ENCODE data around the gene KRTAP12-2.
"Not testable (repeated sequence)": the region's sequence is repeated elsewhere in the genome, so short reads cannot be mapped to it uniquely, and the experiment has no call there.

The KRTAP12-2 gene

GRCh38 chr21:44702111-44702972 is 35.6 kb upstream of the KRTAP12-2 start:
- no peak for DNase-seq

- no peak for DNase-seq
These were observed 34.8 kb upstream of the KRTAP12-2 start for GRCh38 chr21:44701541-44701940.

GRCh38 chr21:44701023-44701400 is 34.3 kb upstream of the KRTAP12-2 start:
- no peak for DNase-seq

- no peak for DNase-seq
These were observed 33.6 kb upstream of the KRTAP12-2 start for GRCh38 chr21:44700101-44701022.

- DNase-seq, result no peak
These were observed 32.8 kb upstream of the KRTAP12-2 start for GRCh38 chr21:44699502-44700001.

- DNase-seq, result no peak
These were observed 31.3 kb upstream of the KRTAP12-2 start for GRCh38 chr21:44697811-44698734.

GRCh38 chr21:44697172-44697810 is 30.6 kb upstream of the KRTAP12-2 start, which contains the start of gene KRTAP10-12:
Gene KRTAP10-12, plus strand, starts transcription at chr21:44697172. Its CDS starts 30 bp downstream, at chr21:44697202.
- not testable (repeated sequence) for DNase-seq

GRCh38 chr21:44696572-44696971 is 29.8 kb upstream of the KRTAP12-2 start:
- no peak for DNase-seq

GRCh38 chr21:44695641-44696040 is 28.9 kb upstream of the KRTAP12-2 start:
- no peak for DNase-seq

GRCh38 chr21:44695184-44695583 is 28.5 kb upstream of the KRTAP12-2 start:
- no peak for DNase-seq

- DNase-seq, result no peak
These were observed 28.0 kb upstream of the KRTAP12-2 start for GRCh38 chr21:44694776-44695175.

- no peak for DNase-seq
These were observed 26.2 kb upstream of the KRTAP12-2 start for GRCh38 chr21:44692798-44693512.

GRCh38 chr21:44691686-44692085 is 25.0 kb upstream of the KRTAP12-2 start:
- DNase-seq, result no peak

- DNase-seq, result not testable (repeated sequence)
These were observed 23.0 kb upstream of the KRTAP12-2 start for GRCh38 chr21:44689740-44690139.

GRCh38 chr21:44687671-44688070 is 20.9 kb upstream of the KRTAP12-2 start:
- DNase-seq, result no peak

GRCh38 chr21:44686843-44687561 is 20.3 kb upstream of the KRTAP12-2 start:
- no peak for DNase-seq

- no peak for DNase-seq
These were observed 19.5 kb upstream of the KRTAP12-2 start for GRCh38 chr21:44686000-44686781.

GRCh38 chr21:44685050-44685449 is 18.3 kb upstream of the KRTAP12-2 start:
- DNase-seq, result not testable (repeated sequence)

- DNase-seq, result no peak
These were observed 17.8 kb upstream of the KRTAP12-2 start for GRCh38 chr21:44684483-44684882.

All from activated T-cell treated with anti-CD3 and anti-CD28 coated beads, Interleukin-2, amount 50 U/mL, for 1 hour (primary cell).